CD4-positive, alpha-beta memory T cell (primary cell): Measurements from ENCODE around the gene C2CD5. TPM values are rescaled to one million over a fixed set of nuclear protein-coding genes. Genes with fewer than 3 reads are reported as not detected.

Source experiments
- CTCF ChIA-PET: fragments of 350-600 bp; sonication (Branson Sonifier 250); formaldehyde crosslinking; loops from one replicate; lab custom pipeline; 2021; ENCODE audit warnings: inconsistent platforms; ENCODE audit not compliant: partially characterized antibody; lab: Charles Lee
- POLR2A ChIA-PET: fragments of 350-600 bp; sonication (Branson Sonifier 250); formaldehyde crosslinking; loops from one replicate; lab custom pipeline; 2021; ENCODE audit not compliant: partially characterized antibody; lab: Charles Lee
- DNase-seq, 5 donors: peaks; one replicate each; pipeline versions ENCODE4 v3.0.0 to v3.0.0-alpha.2; 2020 to 2022; ENCODE audit warnings: mixed read lengths in 1 of 5
- H3K27ac ChIP-seq: one replicate; pipeline ENCODE4 v1.7.0; 2013; ENCODE audit warnings: low read depth, low read length
- H3K27me3 ChIP-seq: 2 replicates; pipeline ENCODE4 v1.7.0; 2013; ENCODE audit warnings: mild to moderate bottlenecking, low read length, moderate library complexity; ENCODE audit not compliant: insufficient read depth
- H3K36me3 ChIP-seq: 2 replicates; pipeline ENCODE4 v1.7.0; 2013; ENCODE audit warnings: mild to moderate bottlenecking, low read length, moderate library complexity; ENCODE audit not compliant: insufficient read depth
- H3K4me1 ChIP-seq: 2 replicates; pipeline ENCODE4 v1.7.0; 2013; ENCODE audit warnings: mild to moderate bottlenecking, low read length, moderate library complexity; ENCODE audit not compliant: insufficient read depth
- H3K4me3 ChIP-seq, 2 donors: one replicate each; pipeline ENCODE4 v1.7.0; 2013; ENCODE audit warnings: low read length in 2 of 2, mild to moderate bottlenecking in 1 of 2
- H3K9me3 ChIP-seq, 2 donors: one replicate each; pipeline ENCODE4 v1.7.0; 2013; ENCODE audit warnings: low read length in 2 of 2, control low read depth in 1 of 2; ENCODE audit not compliant: control insufficient read depth in 1 of 2
- H3K27ac Mint-ChIP-seq, 7 donors: one replicate each; pipeline ENCODE4 v1.8.0; 2020 to 2021; ENCODE audit warnings: mixed read lengths in 7 of 7, mild to moderate bottlenecking in 6 of 7, inconsistent platforms in 3 of 7, moderate library complexity in 3 of 7
- H3K27me3 Mint-ChIP-seq, 2 donors: one replicate each; pipeline ENCODE4 v1.8.0; 2020 to 2021; ENCODE audit warnings: mixed read lengths in 2 of 2
- H3K36me3 Mint-ChIP-seq, 2 donors: one replicate each; pipeline ENCODE4 v1.8.0; 2020 to 2021; ENCODE audit warnings: mixed read lengths in 2 of 2, inconsistent platforms in 1 of 2, mild to moderate bottlenecking in 1 of 2
- H3K4me1 Mint-ChIP-seq, 4 donors: one replicate each; pipeline ENCODE4 v1.8.0; 2020 to 2021; ENCODE audit warnings: mixed read lengths in 4 of 4, mild to moderate bottlenecking in 1 of 4
- H3K4me3 Mint-ChIP-seq, 8 donors: one replicate each; pipeline ENCODE4 v1.8.0; 2020 to 2021; ENCODE audit warnings: mixed read lengths in 8 of 8, mild to moderate bottlenecking in 7 of 8, moderate library complexity in 6 of 8, inconsistent platforms in 3 of 8
- H3K9me3 Mint-ChIP-seq, 8 donors: one replicate each; pipeline ENCODE4 v1.8.0; 2020 to 2021; ENCODE audit warnings: mixed read lengths in 8 of 8, mild to moderate bottlenecking in 5 of 8, inconsistent platforms in 3 of 8, moderate library complexity in 1 of 8
- intact Hi-C: fragments of 100-400 bp; cut with micrococcal nuclease; formaldehyde crosslinking; loops from one replicate; pipeline ENCODE4 v1.15.1; 2023
- polyA plus RNA-seq, 2 donors: library from polyadenylated mRNA; unstranded; fragments of 300-500 nt; fragmentation: Illumina TruSeq; gene quantifications; one replicate each; pipeline ENCODE4 v1.2.3, GENCODE V29; 2021
- total RNA-seq, 2 experiments: library from RNA; stranded (reverse); gene quantifications; one replicate each; pipeline ENCODE4 v1.2.3, GENCODE V29; 2021

C2CD5 gene
- total and polyA plus RNA-seq, 4 experiments from 2014 or later, result 12.8 to 59.8 (median 41.4) TPM

DNA sequence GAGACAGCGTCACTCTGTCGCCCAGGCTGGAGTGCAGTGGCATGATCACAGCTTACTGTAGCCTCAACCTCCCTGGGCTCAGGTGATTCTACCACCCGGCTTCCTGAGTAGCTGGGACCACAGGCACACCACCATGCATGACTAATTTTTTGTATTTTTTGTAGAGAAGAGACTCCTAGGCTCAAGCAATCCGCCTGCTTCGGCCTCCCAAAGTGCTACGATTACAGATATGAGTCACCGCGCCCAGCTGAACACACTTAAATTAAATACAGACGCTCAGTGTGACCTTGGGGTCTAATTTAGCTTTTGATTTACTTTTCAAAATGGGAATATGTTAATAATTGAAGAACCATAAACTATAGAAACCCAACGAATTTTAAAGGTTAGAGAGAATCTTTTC, 77.2 kb downstream of the C2CD5 start:
- Mint-ChIP-seq H3K27me3 (no peaks in the 10 kb centered on the region), H3K27ac (no peak overlapping the region), H3K4me3 (no peak overlapping the region), H3K9me3 (no peaks in the 10 kb centered on the region), H3K4me1 (peaks cover 0 to 2% (median under 1%) of the 10 kb centered on the region in 4 donors), H3K36me3 (peaks cover 18 to 27% of the 10 kb centered on the region in 2 donors)
- Histone ChIP-seq H3K27ac (no peak overlapping the region), H3K36me3 (peaks cover 13% of the 10 kb centered on the region), H3K9me3 (no peaks in the 10 kb centered on the region), H3K4me1 (no peaks in the 10 kb centered on the region), H3K4me3 (no peak overlapping the region), H3K27me3 (no peaks in the 10 kb centered on the region)
- ChIA-PET POLR2A (interaction anchor here (1.0 kb wide), 1 partner anchor 132 kb away, joined by 4 read pairs; no protein-coding TSS in a partner anchor), CTCF (interaction anchor here (0.6 to 4.4 kb wide), 3 partner anchors 8 to 385 kb away, joined by 3 to 30 read pairs (median 9); no protein-coding TSS in a partner anchor)
- no peak for DNase-seq
- intact Hi-C loops, result no loop called here

DNA sequence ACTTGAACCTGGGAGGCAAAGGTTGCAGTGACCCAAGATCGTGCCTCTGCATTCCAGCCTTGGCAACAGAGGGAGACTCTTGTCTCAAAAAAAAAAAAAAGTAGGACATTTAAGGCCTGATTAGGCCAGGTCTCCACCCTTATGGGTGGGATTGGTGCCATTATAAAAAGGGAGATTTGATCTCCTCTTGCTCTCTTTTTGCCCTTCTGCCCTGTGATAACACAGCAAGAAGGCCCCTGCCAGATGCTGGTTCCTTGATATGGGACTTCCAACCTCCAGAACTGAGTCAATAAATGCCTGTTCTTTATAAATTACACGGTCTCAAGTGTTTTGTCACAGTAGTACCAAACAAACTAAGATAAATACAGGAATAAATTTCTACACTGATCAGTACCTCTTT, 81.0 kb downstream of the C2CD5 start:
- H3K4me1 ChIP-seq, result no peaks in the 10 kb centered on the region
- intact Hi-C loops, result no loop called here
- H3K4me3 ChIP-seq, result no peak overlapping the region
- H3K36me3 Mint-ChIP-seq, result peaks cover 0 to 8% of the 10 kb centered on the region in 2 donors
- H3K27me3 Mint-ChIP-seq, result no peaks in the 10 kb centered on the region
- DNase-seq, result no peak
- no peaks in the 10 kb centered on the region for H3K27me3 ChIP-seq
- H3K36me3 ChIP-seq, result no peaks in the 10 kb centered on the region
- ChIA-PET POLR2A (no interaction called here), CTCF (interaction anchor here (0.9 to 8.1 kb wide), 5 partner anchors 11 to 384 kb away, joined by 3 to 110 read pairs (median 3); no protein-coding TSS in a partner anchor)
- no peaks in the 10 kb centered on the region for H3K9me3 Mint-ChIP-seq
- H3K27ac Mint-ChIP-seq, result peak overlapping the region in 1 of 7 donors; percentile 68
- H3K27ac ChIP-seq, result no peak overlapping the region
- peaks cover 0 to 5% (median 2%) of the 10 kb centered on the region in 4 donors for H3K4me1 Mint-ChIP-seq
- no peak overlapping the region for H3K4me3 Mint-ChIP-seq
- H3K9me3 ChIP-seq, result no peaks in the 10 kb centered on the region

DNA sequence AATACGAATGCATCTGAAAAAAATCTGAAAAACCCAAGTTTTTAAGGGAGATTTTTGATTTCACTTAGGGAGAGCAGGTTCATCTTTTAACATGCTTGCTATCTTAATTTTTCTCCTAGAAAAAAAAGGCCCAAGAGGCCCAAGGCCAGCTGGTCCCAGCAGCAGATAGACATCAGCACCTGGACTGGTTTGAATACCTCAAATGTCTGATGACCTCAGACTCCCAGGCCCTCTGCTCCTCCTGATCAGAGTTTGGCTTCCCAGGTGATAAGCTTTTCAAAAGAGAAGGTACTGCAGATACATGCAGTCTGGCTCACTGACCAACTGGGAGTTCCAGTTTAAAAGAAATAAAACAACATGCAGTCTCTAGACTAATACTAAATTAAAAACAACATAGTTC, 82.6 kb downstream of the C2CD5 start:
- Histone ChIP-seq H3K4me1 (no peaks in the 10 kb centered on the region), H3K4me3 (no peak overlapping the region), H3K27ac (no peak overlapping the region), H3K9me3 (no peaks in the 10 kb centered on the region), H3K27me3 (no peaks in the 10 kb centered on the region), H3K36me3 (no peaks in the 10 kb centered on the region)
- intact Hi-C loops, result no loop called here
- Mint-ChIP-seq H3K4me1 (peaks cover 0 to 5% (median 2%) of the 10 kb centered on the region in 4 donors), H3K27me3 (no peaks in the 10 kb centered on the region), H3K4me3 (no peak overlapping the region), H3K27ac (peak overlapping the region in 2 of 7 donors; percentile 24 to 43), H3K36me3 (peaks cover 0 to 3% of the 10 kb centered on the region in 2 donors), H3K9me3 (no peaks in the 10 kb centered on the region)
- ChIA-PET POLR2A (no interaction called here), CTCF (interaction anchor here (1.0 to 8.1 kb wide), 18 partner anchors 8 to 764 kb away, joined by 3 to 110 read pairs (median 6); no protein-coding TSS in a partner anchor)
- DNase-seq, result no peak

GRCh38 chr12:22459838-22460490, 84.4 kb downstream of the C2CD5 start:
- H3K27me3 Mint-ChIP-seq, result no peaks in the 10 kb centered on the region
- peaks cover 0 to 3% of the 10 kb centered on the region in 2 donors for H3K36me3 Mint-ChIP-seq
- H3K9me3 ChIP-seq, result no peaks in the 10 kb centered on the region
- intact Hi-C loops, result loop anchor here (1.0 kb wide), 3 partner anchors 359 to 763 kb away; no protein-coding TSS in a partner anchor
- ChIA-PET POLR2A (interaction anchor here (1.3 kb wide), 2 partner anchors 12 to 358 kb away, joined by 3 read pairs; no protein-coding TSS in a partner anchor), CTCF (interaction anchor here (0.7 to 8.1 kb wide), 34 partner anchors 8 to 762 kb away, joined by 3 to 110 read pairs (median 5); no protein-coding TSS in a partner anchor)
- peaks cover 0 to 4% (median 2%) of the 10 kb centered on the region in 4 donors for H3K4me1 Mint-ChIP-seq
- peak in 4 of 5 donors; percentile 41 to 46 (median 44) for DNase-seq
- peak overlapping the region in 2 of 7 donors; percentile 5 to 38 for H3K27ac Mint-ChIP-seq
- no peaks in the 10 kb centered on the region for H3K9me3 Mint-ChIP-seq
- H3K27ac ChIP-seq, result no peak overlapping the region
- no peak overlapping the region for H3K4me3 Mint-ChIP-seq
- H3K36me3 ChIP-seq, result no peaks in the 10 kb centered on the region
- no peak overlapping the region for H3K4me3 ChIP-seq
- no peaks in the 10 kb centered on the region for H3K4me1 ChIP-seq
- H3K27me3 ChIP-seq, result no peaks in the 10 kb centered on the region

DNA sequence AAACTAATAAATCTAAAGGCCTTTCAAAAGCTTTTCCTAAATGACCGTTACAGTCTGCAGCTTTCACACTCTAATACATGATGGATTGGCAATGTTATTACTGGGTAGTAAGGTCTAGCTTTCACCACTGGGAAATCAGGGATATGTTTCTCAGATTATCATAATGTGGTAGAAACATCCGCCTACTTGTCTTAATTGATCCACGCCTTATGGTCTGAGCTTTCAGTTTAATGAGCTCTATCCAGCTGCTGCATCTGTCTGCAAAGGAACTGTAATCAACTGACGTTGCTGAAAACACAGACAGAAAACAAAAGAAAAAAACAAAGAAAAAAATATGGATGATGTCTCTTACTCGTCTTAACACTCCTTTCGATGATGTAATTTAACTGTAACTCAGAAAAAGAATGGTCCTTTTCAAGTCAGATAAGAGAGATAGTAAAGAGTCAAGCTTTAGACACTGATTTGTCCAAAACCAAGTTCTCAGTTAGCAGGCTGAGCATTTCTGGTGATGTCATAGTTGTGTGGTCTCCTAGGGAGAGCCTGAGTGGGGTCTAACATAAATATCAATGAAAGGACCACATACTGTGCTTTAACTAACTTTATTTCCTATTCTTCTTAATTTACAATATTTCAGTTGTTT, 85.9 kb downstream of the C2CD5 start:
- H3K9me3 Mint-ChIP-seq, result no peaks in the 10 kb centered on the region
- Histone ChIP-seq H3K4me1 (no peaks in the 10 kb centered on the region), H3K9me3 (no peaks in the 10 kb centered on the region), H3K27me3 (no peaks in the 10 kb centered on the region), H3K4me3 (no peak overlapping the region), H3K27ac (no peak overlapping the region), H3K36me3 (no peaks in the 10 kb centered on the region)
- no peak for DNase-seq
- intact Hi-C loops, result no loop called here
- H3K4me1 Mint-ChIP-seq, result peaks cover 0 to 3% (median 2%) of the 10 kb centered on the region in 4 donors
- H3K27me3 Mint-ChIP-seq, result no peaks in the 10 kb centered on the region
- CTCF ChIA-PET, result interaction anchor here (0.7 to 8.1 kb wide), 19 partner anchors 10 to 760 kb away, joined by 3 to 110 read pairs (median 11); no protein-coding TSS in a partner anchor
- H3K36me3 Mint-ChIP-seq, result peaks cover 4 to 11% of the 10 kb centered on the region in 2 donors
- H3K4me3 Mint-ChIP-seq, result no peak overlapping the region
- POLR2A ChIA-PET, result interaction anchor here (0.6 to 1.4 kb wide), 2 partner anchors 42 to 123 kb away, joined by 3 to 7 read pairs; no protein-coding TSS in a partner anchor
- no peak overlapping the region for H3K27ac Mint-ChIP-seq

DNA sequence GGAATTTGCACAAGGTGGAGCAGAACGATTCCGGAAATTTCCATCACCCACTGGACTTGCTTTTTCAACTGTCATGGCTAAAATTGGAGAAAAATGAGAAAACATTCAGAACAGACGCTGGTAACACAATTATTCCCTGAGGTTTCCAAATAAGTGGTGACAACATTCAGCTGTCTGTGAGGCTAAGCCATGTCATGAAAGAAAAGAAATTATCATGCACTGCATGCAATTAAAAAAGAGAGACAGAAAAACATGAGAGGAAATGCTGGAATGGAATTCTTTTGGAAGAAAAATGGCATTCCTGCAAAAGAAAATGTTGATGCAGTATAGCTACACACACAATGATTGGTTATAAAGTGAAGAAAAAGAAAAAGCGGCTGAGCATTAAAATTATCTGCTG, 87.3 kb downstream of the C2CD5 start:
- no peak for DNase-seq
- Mint-ChIP-seq H3K27ac (peak overlapping the region in 1 of 7 donors; percentile 70), H3K27me3 (no peaks in the 10 kb centered on the region), H3K36me3 (peaks cover 4 to 16% of the 10 kb centered on the region in 2 donors), H3K4me1 (peaks cover 0 to 3% (median 2%) of the 10 kb centered on the region in 4 donors), H3K4me3 (no peak overlapping the region), H3K9me3 (no peaks in the 10 kb centered on the region)
- POLR2A ChIA-PET, result no interaction called here
- H3K27ac ChIP-seq, result no peak overlapping the region
- no peaks in the 10 kb centered on the region for H3K36me3 ChIP-seq
- H3K4me3 ChIP-seq, result no peak overlapping the region
- intact Hi-C loops, result no loop called here
- CTCF ChIA-PET, result interaction anchor here (1.0 to 8.1 kb wide), 8 partner anchors 9 to 759 kb away, joined by 4 to 110 read pairs (median 31); no protein-coding TSS in a partner anchor
- no peaks in the 10 kb centered on the region for H3K9me3 ChIP-seq
- H3K27me3 ChIP-seq, result no peaks in the 10 kb centered on the region
- no peaks in the 10 kb centered on the region for H3K4me1 ChIP-seq
